ENCODE results near the gene DACT2.
"Not testable (repeated sequence)": the region's sequence is repeated elsewhere in the genome, so short reads cannot be mapped to it uniquely, and the experiment has no call there.

Gene DACT2

DNA sequence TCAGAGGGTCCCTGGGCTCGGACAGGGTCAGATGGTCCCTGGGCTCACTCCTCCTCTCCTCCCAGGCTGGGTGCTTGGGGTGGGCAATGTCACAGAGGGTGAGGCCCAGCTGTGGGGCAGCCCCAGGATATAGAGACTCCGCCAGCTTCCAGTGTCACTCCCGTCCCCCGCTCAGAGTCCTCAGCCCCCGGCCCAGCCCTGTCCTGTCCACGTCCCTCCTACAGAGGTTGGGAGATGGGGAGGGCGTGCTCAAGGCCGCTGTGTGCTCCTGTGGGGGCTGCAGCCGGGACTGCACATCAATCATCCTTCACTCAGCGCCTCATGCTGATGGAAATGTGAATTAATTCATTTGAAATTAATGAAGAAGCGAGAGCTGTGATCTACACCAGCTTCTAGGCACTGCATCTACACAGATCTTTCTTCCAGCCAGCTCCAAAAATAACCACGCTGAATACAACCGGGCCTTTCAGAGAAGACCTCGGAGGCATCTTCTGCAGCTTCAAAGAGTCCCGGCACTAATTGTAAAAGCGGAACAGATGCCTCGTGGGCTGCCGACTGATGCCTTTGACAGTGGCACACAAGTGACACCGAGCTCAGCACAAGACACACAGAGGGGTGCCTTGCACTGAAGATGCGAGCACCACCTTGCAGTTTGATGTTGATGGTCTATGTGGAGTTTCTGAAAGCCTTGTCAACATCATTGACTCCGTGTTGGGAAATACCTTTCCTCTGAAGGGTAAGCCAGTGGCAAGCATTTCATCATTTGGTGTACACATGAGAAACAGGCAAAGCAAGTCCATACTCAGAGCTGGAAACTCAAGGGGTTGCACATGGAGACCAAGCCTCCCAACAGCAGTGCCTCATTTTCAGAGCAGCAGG is 39.3 kb downstream of the DACT2 start:
- DNase-seq, result no peak

GRCh38 chr6:168279403-168279935 is 40.1 kb downstream of the DACT2 start:
- no peak for DNase-seq

DNA sequence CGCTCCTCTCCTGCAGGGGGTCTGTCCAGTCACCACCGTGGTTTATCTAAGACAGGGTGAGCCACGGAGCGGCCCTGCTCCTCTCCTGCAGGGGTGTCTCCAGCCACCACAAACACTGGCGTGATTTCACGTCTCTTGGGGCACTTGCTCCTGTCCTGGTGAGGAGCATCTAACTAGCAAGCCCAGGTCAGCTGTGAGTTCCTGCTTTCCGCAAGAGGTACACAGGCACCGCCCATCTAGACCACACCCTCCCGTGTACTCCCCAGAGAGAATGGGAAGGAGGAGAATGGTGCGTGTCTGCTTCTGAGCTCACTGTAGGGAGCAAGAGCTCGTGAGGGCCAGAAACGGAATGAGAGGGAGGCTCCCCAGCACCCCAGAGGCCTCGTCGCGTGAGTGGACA is 40.7 kb downstream of the DACT2 start:
- no peak for DNase-seq

GRCh38 chr6:168277274-168277669 is 42.3 kb downstream of the DACT2 start:
- DNase-seq, result peak; percentile 20

GRCh38 chr6:168276576-168277273 is 42.9 kb downstream of the DACT2 start:
- no peak for DNase-seq

DNA sequence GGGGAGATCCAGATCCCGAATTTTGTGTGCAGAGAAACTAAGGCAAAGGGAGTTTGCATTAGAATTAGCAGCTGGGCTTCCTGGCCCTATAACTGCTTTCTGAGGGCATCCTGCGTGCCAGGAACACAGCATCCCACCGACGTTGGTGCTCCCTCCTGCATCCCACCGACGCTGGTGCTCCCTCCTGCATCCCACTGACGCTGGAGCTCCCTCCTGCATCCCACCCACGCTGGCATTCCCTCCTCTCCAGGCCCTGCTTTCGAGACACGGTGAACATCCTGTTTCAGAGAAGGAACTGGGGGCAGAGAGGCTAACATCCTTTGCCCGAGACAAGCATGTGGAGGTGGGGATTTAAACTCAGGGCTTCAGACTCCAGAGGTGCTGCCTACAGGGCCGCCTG is 44.4 kb downstream of the DACT2 start:
- DNase-seq, result no peak

DNA sequence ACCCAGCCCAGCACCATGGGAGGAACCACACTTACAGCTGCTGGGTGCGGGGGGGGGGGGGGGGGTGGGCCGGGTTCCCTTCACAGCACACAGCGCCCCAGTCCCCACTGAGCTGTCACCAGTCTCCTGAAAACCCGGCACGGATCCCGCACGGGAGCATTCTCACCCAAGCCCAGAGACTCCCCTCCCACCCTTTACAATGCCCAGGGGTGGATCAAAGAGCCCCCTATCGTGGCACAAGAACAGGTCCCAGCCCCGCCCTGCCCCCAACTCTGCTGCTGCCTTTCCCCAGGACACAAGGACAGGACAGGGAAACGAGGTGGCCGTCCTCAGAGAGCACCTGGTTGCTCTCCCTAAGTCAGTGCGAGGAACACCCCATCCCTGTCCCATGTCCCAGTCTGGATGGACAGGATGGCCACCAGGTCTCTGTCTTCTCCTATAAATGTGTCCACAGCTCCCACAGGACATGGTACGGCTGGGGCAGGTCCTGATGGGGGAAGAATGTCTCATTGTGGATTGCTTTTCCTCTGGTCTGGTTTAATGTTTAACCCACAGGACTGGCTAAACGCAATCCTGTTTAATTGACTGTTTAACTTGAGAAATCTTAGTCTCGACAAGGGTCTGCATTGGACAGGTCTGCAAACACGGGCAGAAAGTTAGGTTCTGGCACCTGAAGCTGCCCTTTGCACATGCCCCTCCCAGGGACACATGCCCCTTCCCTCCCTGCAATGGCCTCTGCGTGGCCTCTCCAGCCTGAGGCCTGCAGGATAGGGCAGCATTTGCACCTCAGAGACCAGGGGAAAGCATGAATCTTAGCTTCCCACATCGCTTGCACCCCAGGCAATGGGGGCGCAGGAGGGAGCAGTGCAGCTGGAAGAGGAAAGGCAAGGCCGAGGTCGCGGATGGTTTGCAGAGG is 45.3 kb downstream of the DACT2 start:
- DNase-seq, result no peak

GRCh38 chr6:168273441-168274036 is 46.0 kb downstream of the DACT2 start:
- no peak for DNase-seq

GRCh38 chr6:168272415-168273325 is 46.9 kb downstream of the DACT2 start:
- DNase-seq, result peak; percentile 47

- no peak for DNase-seq
Observed at GRCh38 chr6:168270274-168271172, 49.1 kb downstream of the DACT2 start.

DNA sequence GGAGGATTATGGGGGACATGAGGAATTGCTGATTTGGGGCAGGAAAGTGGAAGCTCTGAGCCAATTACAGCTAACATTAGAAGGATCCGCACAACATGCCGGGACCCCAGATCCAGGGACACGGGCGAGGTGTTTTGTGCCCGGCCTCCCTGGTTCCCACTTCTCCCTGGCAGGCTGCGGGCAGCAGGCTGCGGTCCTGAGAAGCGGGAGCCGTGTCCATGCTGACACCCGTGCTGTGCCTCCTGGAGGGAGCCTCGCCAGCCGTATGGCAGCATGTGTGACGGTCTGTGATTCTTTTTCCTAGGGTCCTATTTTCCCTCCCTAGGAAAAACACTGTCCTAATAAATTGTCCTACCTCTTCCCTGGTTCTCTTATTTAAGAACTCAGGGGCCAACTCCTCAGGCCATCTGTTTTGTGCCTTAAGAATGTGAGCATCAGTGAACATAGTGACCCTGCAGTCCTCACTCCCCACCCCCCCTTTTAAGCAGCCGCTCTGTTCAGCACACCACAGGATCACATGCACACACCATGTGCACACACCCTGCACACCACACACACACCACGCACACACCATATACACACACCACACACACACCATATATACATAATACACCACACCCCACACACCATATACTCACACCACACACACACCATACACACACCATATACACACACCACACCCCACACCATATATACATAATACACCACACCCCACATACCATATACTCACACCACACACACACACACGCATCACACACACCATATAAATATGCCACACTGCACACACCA is 49.9 kb downstream of the DACT2 start:
- DNase-seq, result no peak

DNA sequence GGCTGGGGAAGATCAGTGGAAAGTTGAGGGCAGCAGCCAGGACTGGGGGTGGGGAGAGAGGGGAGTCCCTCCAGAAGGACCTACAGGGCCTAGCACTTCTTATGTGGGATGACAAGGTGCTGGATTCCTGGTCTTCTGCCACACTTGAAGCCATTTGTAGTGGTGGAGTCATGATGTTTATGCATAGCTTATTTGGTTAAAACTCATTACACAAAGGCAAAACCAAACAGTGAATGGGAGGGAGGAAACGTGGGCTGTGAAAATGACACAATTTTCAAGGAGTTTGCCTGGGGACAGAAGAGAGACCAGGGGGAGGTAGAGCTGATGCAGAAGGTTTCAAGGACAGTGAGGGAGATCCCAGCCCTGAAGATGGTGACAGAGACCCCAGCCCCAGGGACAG is 50.8 kb downstream of the DACT2 start:
- DNase-seq, result no peak

- DNase-seq, result not testable (repeated sequence)
Observed at GRCh38 chr6:168267779-168268178, 51.8 kb downstream of the DACT2 start.

GRCh38 chr6:168265827-168266815 is 53.5 kb downstream of the DACT2 start:
- no peak for DNase-seq

GRCh38 chr6:168265394-168265793 is 54.2 kb downstream of the DACT2 start:
- DNase-seq, result no peak

DNA sequence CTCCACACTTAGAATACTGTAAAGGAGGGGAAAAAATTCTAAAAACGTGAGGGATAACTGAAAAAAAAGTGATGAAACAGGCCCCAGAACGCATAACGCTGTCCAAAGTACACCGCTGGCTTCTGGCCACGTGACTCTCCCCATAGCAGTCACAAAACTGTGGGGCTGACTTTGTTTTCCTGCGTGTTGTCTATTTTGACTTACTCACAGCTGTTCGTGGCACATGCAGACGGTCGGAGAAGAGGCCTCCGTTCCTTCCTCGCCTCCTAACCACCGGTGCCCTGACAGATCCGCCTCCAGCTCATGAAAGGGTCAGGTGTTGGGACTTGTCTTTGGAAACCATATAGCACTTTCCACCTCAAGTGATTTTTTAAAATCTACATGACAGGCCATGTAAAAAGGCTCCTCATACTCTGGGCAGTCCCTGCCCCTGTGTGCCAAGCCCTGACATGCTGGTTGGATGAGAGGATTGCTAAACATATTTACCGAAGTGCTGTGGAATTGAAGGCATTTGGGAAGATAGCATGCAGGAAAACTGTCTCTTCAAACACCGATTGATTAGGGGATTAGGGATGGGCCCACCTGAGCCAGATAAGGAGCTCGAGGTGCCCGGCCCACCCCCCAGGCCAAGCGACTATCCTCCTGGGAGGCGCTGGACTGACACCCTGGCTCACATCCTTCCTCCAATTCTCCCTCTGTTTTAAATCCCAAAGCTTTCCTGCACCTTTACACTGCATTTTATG is 54.8 kb downstream of the DACT2 start:
- no peak for DNase-seq

- DNase-seq, result no peak
Observed at GRCh38 chr6:168263351-168263905, 56.1 kb downstream of the DACT2 start.

All from NCI-H510A (cell line).